GM23338 (cell line): ENCODE results near the gene PRR11. TPM values are rescaled to one million over a fixed set of nuclear protein-coding genes. Genes with fewer than 3 reads are reported as not detected.

Experiments used
- ATAC-seq: fragments of 200-7000 bp; cut with Tn5 transposase; 3 replicates; pipeline ENCODE4 v1.9.1; 2020
- DNase-seq: peaks from one replicate; pipeline ENCODE4 v3.0.0-alpha.2; 2015; ENCODE audit warnings: low spot score
- H2AFZ ChIP-seq: fragments of 200-600 bp; sonication (generic); 2 replicates; pipeline ENCODE4 v1.8.0; 2016; ENCODE audit warnings: antibody characterized with exemption, mild to moderate bottlenecking, moderate library complexity
- H3F3A ChIP-seq: fragments of 200-600 bp; sonication (generic); replicated peaks from 2 replicates; pipeline ENCODE4 v1.8.0; 2017; ENCODE audit warnings: antibody characterized with exemption, mixed run types, low read depth
- H3K27ac ChIP-seq: fragments of 200-600 bp; sonication (generic); 2 replicates; pipeline ENCODE4 v1.6.1; 2016; ENCODE audit warnings: low read depth
- H3K27me3 ChIP-seq: fragments of 200-600 bp; sonication (generic); 2 replicates; pipeline ENCODE4 v1.8.0; 2016; ENCODE audit warnings: mild to moderate bottlenecking, mixed run types, moderate library complexity; ENCODE audit not compliant: insufficient read depth
- H3K36me3 ChIP-seq: fragments of 200-600 bp; sonication (generic); 2 replicates; pipeline ENCODE4 v1.8.0; 2016; ENCODE audit warnings: mild to moderate bottlenecking; ENCODE audit not compliant: insufficient read depth
- H3K4me1 ChIP-seq: fragments of 200-600 bp; sonication (generic); 2 replicates; pipeline ENCODE4 v1.8.0; 2016; ENCODE audit warnings: mild to moderate bottlenecking, moderate library complexity; ENCODE audit not compliant: insufficient read depth
- H3K4me2 ChIP-seq: fragments of 200-600 bp; sonication (generic); 2 replicates; pipeline ENCODE4 v1.7.1; 2017; ENCODE audit warnings: mixed run types
- H3K4me3 ChIP-seq: fragments of 200-600 bp; sonication (generic); 2 replicates; pipeline ENCODE4 v1.6.1; 2016; ENCODE audit warnings: mixed run types
- H3K79me2 ChIP-seq: fragments of 200-600 bp; sonication (generic); replicated peaks from 2 replicates; pipeline ENCODE4 v1.8.0; 2017; ENCODE audit warnings: mild to moderate bottlenecking; ENCODE audit not compliant: insufficient read depth
- H3K9me2 ChIP-seq: fragments of 200-600 bp; sonication (generic); 2 replicates; pipeline ENCODE4 v1.8.0; 2017; ENCODE audit not compliant: insufficient read depth
- H4K20me1 ChIP-seq: fragments of 200-600 bp; sonication (generic); replicated peaks from 2 replicates; pipeline ENCODE4 v1.8.0; 2017; ENCODE audit warnings: mild to moderate bottlenecking; ENCODE audit not compliant: insufficient read depth
- H3K27ac Mint-ChIP-seq: 2 replicates; pipeline ENCODE4 v1.8.0; 2020; ENCODE audit warnings: inconsistent platforms, mild to moderate bottlenecking, moderate library complexity, mixed read lengths
- H3K27me3 Mint-ChIP-seq: 3 replicates; pipeline ENCODE4 v1.8.0; 2022; ENCODE audit warnings: low read depth, mild to moderate bottlenecking, moderate library complexity, mixed read lengths, inconsistent platforms; ENCODE audit not compliant: insufficient read depth, poor library complexity
- H3K36me3 Mint-ChIP-seq: 3 replicates; pipeline ENCODE4 v1.8.0; 2021; ENCODE audit warnings: low read depth, mild to moderate bottlenecking, inconsistent platforms, moderate library complexity, mixed read lengths
- H3K4me1 Mint-ChIP-seq: 3 replicates; pipeline ENCODE4 v1.8.0; 2020; ENCODE audit warnings: mild to moderate bottlenecking, inconsistent platforms, mixed read lengths
- H3K4me3 Mint-ChIP-seq: 3 replicates; pipeline ENCODE4 v1.8.0; 2021; ENCODE audit warnings: moderate library complexity, mild to moderate bottlenecking, inconsistent platforms, mixed read lengths
- H3K9me3 Mint-ChIP-seq: 3 replicates; pipeline ENCODE4 v1.8.0; 2020; ENCODE audit warnings: moderate library complexity, mild to moderate bottlenecking, inconsistent platforms, mixed read lengths
- CREB1 ChIP-seq: fragments of 250-450 bp; sonication (Bioruptor Pico); IDR thresholded peaks from 2 replicates; pipeline ENCODE4 v1.5.0; 2020; ENCODE audit warnings: low read depth, mild to moderate bottlenecking, moderate library complexity
- EZH2 ChIP-seq: fragments of 200-600 bp; sonication (generic); IDR thresholded peaks from one replicate; pipeline ENCODE4 v1.8.0; 2017; ENCODE audit warnings: antibody characterized with exemption, mild to moderate bottlenecking, low read depth; ENCODE audit not compliant: unreplicated experiment
- EZH2phosphoT487 ChIP-seq: fragments of 200-600 bp; sonication (generic); IDR thresholded peaks from one replicate; pipeline ENCODE4 v1.8.1; 2018; ENCODE audit warnings: antibody characterized with exemption; ENCODE audit not compliant: unreplicated experiment
- JUNB ChIP-seq: IDR thresholded peaks from one replicate; pipeline ENCODE4 v1.6.1; 2016; ENCODE audit warnings: antibody characterized with exemption; ENCODE audit not compliant: unreplicated experiment
- NANOG ChIP-seq: IDR thresholded peaks from 2 replicates; pipeline ENCODE4 v1.6.1; 2016; ENCODE audit warnings: antibody characterized with exemption, borderline replicate concordance
- STAT1 ChIP-seq: IDR thresholded peaks from one replicate; pipeline ENCODE4 v1.6.1; 2016; ENCODE audit warnings: antibody characterized with exemption; ENCODE audit not compliant: unreplicated experiment
- ZNF114 ChIP-seq: fragments of 250-450 bp; sonication (Bioruptor Pico); IDR thresholded peaks from 2 replicates; pipeline ENCODE4 v1.5.0; 2020; ENCODE audit warnings: mild to moderate bottlenecking, moderate library complexity
- ZNF331 ChIP-seq: fragments of 250-450 bp; sonication (Bioruptor Pico); IDR thresholded peaks from 2 replicates; pipeline ENCODE4 v1.5.0; 2020; ENCODE audit warnings: low read depth, mild to moderate bottlenecking, moderate library complexity
- polyA plus RNA-seq: library from polyadenylated mRNA; unstranded; fragments of >200 nt; fragmentation: Nextera tagmentation; extraction: Ambion mirVana; gene quantifications from 2 replicates; pipeline ENCODE4 v1.2.1, GENCODE V29; 2016
- total RNA-seq: library from RNA; depleted of rRNA; stranded (reverse); fragments of >200 nt; shearing (Covaris generic); gene quantifications from 2 replicates; pipeline ENCODE4 v1.2.3, GENCODE V29; 2014
- TF ChIP-seq, protein P1 (sequence below): IDR thresholded peaks from 2 replicates; pipeline ENCODE4 v1.6.1; 2016; ENCODE audit warnings: antibody characterized with exemption
- TF ChIP-seq, protein P2 (sequence below): IDR thresholded peaks from one replicate; pipeline ENCODE4 v1.6.1; 2018; ENCODE audit warnings: antibody characterized with exemption; ENCODE audit not compliant: unreplicated experiment
- TF ChIP-seq, protein P3 (sequence below), 2 experiments: fragments of 200-600 bp in 1 of 2; sonication (generic) in 1 of 2; conservative IDR thresholded peaks; 2 replicates each; pipeline versions ENCODE4 v1.5.1 to v1.6.1; 2016 to 2017; ENCODE audit warnings: antibody characterized with exemption in 2 of 2, low read depth in 2 of 2, mild to moderate bottlenecking in 2 of 2, moderate library complexity in 1 of 2

PRR11 gene
- total and polyA plus RNA-seq, 2 experiments from 2014 or later, result 42.7 to 55.9 TPM

DNA sequence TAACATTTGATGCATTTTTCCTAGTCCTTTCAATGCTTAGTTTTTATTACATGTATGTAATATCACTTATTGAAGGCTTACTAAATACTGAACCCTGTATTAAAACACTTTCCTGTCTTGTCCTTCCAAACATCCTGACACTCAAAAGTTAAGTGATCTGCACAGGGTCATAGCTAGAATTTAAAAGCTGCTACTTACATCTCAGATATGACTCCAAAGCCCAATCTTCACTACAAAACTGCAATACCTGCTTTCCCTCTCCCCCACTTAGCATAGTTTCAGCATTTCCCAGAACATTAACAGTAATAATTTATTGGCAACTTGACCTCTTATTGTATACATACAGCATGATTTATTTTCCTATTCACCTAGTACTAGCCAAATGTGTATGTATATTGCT is 44.6 kb upstream of the PRR11 start:
- no peak overlapping the region; the same call in 1 of the 2 replicates for H3K27ac Mint-ChIP-seq
- no peaks in the 10 kb centered on the region for H3K4me1 Mint-ChIP-seq
- H3F3A ChIP-seq, result peaks cover 10% of the 10 kb centered on the region
- no peaks in the 10 kb centered on the region for H3K9me2 ChIP-seq
- no peak for ATAC-seq
- peaks cover 20% of the 10 kb centered on the region for H3K36me3 Mint-ChIP-seq
- H4K20me1 ChIP-seq, result peaks cover 10% of the 10 kb centered on the region
- H3K27me3 ChIP-seq, result no peaks in the 10 kb centered on the region
- DNase-seq, result no peak
- H3K9me3 Mint-ChIP-seq, result no peaks in the 10 kb centered on the region
- H2AFZ ChIP-seq, result no peak overlapping the region
- H3K27me3 Mint-ChIP-seq, result peaks cover 12% of the 10 kb centered on the region
- peaks cover 10% of the 10 kb centered on the region for H3K36me3 ChIP-seq
- no peaks in the 10 kb centered on the region for H3K4me1 ChIP-seq
- TF ChIP-seq CREB1 (CRISPR knock-in tag) (no peak), ZNF331 (CRISPR knock-in tag) (no peak), EZH2 (no peak), EZH2phosphoT487 (no peak), ZNF114 (CRISPR knock-in tag) (no peak), NANOG (no peak), STAT1 (no peak), JUNB (no peak)
- TF ChIP-seq, protein P1, sequence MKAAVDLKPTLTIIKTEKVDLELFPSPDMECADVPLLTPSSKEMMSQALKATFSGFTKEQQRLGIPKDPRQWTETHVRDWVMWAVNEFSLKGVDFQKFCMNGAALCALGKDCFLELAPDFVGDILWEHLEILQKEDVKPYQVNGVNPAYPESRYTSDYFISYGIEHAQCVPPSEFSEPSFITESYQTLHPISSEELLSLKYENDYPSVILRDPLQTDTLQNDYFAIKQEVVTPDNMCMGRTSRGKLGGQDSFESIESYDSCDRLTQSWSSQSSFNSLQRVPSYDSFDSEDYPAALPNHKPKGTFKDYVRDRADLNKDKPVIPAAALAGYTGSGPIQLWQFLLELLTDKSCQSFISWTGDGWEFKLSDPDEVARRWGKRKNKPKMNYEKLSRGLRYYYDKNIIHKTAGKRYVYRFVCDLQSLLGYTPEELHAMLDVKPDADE, result no peak
- TF ChIP-seq, protein P2, sequence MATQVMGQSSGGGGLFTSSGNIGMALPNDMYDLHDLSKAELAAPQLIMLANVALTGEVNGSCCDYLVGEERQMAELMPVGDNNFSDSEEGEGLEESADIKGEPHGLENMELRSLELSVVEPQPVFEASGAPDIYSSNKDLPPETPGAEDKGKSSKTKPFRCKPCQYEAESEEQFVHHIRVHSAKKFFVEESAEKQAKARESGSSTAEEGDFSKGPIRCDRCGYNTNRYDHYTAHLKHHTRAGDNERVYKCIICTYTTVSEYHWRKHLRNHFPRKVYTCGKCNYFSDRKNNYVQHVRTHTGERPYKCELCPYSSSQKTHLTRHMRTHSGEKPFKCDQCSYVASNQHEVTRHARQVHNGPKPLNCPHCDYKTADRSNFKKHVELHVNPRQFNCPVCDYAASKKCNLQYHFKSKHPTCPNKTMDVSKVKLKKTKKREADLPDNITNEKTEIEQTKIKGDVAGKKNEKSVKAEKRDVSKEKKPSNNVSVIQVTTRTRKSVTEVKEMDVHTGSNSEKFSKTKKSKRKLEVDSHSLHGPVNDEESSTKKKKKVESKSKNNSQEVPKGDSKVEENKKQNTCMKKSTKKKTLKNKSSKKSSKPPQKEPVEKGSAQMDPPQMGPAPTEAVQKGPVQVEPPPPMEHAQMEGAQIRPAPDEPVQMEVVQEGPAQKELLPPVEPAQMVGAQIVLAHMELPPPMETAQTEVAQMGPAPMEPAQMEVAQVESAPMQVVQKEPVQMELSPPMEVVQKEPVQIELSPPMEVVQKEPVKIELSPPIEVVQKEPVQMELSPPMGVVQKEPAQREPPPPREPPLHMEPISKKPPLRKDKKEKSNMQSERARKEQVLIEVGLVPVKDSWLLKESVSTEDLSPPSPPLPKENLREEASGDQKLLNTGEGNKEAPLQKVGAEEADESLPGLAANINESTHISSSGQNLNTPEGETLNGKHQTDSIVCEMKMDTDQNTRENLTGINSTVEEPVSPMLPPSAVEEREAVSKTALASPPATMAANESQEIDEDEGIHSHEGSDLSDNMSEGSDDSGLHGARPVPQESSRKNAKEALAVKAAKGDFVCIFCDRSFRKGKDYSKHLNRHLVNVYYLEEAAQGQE, result no peak
- TF ChIP-seq, protein P3, sequence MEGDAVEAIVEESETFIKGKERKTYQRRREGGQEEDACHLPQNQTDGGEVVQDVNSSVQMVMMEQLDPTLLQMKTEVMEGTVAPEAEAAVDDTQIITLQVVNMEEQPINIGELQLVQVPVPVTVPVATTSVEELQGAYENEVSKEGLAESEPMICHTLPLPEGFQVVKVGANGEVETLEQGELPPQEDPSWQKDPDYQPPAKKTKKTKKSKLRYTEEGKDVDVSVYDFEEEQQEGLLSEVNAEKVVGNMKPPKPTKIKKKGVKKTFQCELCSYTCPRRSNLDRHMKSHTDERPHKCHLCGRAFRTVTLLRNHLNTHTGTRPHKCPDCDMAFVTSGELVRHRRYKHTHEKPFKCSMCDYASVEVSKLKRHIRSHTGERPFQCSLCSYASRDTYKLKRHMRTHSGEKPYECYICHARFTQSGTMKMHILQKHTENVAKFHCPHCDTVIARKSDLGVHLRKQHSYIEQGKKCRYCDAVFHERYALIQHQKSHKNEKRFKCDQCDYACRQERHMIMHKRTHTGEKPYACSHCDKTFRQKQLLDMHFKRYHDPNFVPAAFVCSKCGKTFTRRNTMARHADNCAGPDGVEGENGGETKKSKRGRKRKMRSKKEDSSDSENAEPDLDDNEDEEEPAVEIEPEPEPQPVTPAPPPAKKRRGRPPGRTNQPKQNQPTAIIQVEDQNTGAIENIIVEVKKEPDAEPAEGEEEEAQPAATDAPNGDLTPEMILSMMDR (conservative IDR thresholded peaks at IDR 0.05; ENCODE audit: low read depth in 2 of 2), result no peak
- peaks cover 25% of the 10 kb centered on the region for H3K79me2 ChIP-seq
- no peak overlapping the region for H3K4me3 Mint-ChIP-seq
- H3K27ac ChIP-seq, result no peak overlapping the region
- H3K4me2 ChIP-seq, result no peak overlapping the region
- H3K4me3 ChIP-seq, result no peak overlapping the region
